NCI-H82 treated with DMSO at 0.1 percent for 48 hours (cell line): ENCODE data around the gene CHRND.

Experiments used
- DNase-seq: peaks from one replicate; lab custom pipeline; 2025; ENCODE audit not compliant: unreplicated experiment; lab: John Stamatoyannopoulos, UW

The CHRND gene

DNA sequence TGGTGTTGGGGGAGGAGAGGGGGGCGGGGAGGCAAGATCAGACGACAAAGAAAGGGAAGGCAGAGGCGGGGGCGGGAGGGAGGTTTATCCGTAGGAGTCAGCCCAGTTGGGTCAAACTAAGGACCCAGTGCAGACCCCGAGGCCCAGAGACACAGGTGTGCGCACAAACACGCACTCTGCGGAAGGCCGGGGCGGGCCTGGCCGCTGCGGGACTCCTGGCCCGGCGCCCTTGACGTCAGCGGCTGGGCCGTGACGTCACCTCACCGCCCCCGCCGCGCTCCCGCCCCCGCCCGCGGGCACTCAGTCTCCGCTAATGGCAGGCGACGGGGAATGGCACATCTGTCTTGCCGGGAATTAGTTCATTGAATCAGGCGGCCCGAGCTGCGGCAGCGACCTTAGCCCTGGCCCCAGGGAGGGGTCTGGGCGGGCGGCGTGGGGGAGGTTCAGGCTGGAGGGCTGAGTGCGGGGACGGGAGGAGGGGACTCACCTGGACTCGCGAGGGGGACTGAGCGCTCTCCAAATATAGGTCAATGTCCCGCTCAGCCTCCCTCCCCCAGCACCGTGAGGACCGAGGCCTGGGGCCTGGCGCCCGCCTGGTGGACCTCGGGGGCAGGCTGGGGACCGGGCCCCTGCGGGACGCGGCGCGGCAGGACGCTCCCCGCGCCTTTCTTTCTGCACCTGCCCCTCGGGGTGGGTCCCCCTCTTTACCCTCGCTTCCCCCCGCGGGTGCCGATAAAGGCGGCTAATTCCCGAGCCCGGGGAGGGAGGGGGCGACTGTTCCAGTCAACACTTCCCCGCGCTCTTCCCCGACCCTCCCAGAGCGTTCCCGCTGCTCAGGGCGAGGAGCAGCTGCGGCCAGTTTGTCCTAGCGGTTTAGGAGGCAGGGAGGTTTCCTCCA, 22.8 kb upstream of the CHRND start:
- DNase-seq, result peak; percentile 60

DNA sequence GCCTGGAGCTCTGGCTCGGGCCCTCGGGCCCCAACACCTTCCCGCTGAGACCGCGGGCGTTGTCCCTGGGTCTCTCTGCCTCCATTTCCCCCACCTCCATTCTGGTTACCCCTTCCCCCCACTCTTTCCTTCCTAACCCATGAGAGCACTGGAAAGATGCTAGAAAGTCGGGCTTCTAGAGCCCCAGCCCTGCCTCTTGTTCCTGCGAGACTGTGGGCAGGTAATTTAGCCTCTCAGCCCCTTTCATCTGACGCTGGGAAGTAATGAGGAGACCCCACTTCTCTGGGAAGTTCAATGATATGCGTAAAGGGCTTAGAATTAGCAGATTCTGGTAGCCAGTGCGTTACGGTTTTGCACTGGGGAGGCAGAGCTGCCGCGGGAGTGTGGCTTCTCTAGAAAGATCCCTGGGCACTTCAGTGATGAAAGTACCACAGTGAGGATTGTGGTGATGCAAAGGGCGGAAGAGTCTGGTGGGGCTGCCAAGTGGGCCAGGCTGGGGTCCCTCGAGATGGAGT, 22.1 kb upstream of the CHRND start:
- DNase-seq, result no peak

DNA sequence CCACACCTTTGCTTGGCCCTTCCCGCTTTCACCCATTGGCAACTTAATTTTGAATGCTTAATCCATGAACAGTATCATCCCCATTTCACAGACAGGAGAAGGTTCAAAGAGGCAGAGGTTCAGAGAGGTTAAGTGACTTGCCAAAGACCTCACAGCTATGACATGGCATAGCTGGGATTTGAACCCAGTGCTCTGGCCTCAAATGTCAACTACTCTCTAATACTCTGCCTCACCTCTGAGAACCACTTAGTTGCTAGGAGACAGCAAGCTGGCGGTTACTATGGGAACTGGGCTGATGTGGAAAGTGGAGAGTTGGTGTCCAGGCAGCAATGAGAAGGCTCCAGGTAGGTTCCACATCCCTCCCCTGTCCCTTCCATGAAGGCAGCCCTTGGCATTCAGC, 21.5 kb upstream of the CHRND start:
- DNase-seq, result no peak

DNA sequence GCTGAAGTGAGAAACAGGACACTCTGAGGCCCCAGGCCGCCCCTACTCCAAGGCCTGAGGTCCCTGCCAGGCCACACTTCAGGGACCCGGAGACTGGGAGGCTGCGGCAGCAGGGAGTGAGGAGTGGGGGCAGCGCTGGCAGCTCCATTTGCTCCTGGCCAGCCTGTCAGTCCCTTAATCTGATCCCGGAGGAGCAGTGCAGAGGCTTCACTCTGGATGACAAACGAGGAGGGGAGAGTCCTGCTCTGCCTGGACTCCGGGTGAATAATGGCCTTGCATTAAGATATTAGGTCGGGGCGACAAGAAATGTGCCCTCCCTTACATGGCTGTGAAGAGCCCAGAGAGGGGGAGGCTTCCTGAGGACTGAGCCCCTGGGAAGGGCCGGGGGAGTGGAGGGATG, 20.1 kb upstream of the CHRND start:
- DNase-seq, result peak; percentile 63

DNA sequence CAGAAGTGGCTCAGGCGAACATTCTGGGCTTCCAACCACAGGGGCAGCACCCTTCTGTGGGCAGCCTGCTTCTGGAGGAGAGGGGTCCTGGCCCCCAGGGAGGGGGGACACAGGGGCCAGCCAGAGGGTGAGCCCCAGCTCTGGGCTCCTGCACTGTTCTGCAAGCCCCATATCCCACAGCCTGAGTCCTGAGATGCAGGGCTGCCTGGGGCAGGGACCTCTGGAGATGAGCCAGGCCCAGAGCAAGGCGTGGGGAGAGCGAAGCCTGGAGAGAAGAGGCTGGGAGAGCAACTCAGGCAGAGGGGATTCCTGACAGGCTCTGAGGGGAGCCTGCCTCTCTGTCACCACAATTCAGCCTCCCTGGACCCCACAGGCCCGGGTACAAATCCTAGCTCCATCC, 19.3 kb upstream of the CHRND start:
- DNase-seq, result no peak

DNA sequence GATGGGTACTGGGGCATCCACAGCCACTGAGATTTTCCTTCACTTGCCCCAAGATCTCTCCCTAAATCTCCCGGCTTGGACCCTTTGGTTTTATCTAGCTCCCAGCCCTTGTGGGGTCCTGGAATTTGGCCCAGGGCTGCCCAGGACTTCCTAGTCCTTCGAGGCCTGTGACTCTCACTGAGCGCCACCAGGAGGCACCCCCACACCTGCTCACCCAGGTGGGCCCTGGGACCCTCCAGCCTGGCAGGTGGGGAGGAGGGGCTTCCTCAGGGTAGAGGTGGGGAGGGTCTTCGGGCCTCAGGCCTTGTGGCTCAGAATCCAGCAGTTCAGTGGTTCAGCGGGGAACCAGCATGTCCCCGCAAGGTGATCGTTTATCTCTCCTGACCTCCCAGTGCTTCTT, 17.7 kb upstream of the CHRND start:
- DNase-seq, result no peak

DNA sequence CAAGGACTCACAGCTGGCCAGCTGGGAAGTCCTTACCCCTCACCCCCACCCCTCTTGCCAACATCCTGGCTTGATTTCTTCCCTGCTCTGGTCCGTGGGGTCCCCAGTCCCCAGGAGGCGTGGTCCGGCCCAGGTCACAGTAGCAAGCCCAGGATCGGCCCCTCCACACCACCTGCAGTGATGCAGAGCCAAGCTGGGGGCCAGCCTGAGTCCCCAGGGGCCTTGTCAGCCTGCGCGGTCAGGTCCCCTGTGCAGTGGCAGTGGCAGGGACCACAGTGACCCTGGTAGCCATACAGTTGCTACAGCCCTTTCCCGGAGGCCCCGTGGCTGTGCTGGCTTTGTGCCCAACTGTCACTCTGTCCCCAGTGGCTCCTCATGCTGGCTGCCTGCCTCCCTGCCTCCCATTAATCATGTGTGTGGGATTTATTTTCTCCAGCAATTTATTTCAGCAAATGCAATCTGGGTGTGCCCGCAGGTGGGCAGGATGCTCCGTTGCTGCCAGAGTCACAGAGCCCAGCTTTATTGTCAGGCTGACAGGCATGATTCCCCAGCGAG, 14.5 kb upstream of the CHRND start:
- DNase-seq, result peak; percentile 33

DNA sequence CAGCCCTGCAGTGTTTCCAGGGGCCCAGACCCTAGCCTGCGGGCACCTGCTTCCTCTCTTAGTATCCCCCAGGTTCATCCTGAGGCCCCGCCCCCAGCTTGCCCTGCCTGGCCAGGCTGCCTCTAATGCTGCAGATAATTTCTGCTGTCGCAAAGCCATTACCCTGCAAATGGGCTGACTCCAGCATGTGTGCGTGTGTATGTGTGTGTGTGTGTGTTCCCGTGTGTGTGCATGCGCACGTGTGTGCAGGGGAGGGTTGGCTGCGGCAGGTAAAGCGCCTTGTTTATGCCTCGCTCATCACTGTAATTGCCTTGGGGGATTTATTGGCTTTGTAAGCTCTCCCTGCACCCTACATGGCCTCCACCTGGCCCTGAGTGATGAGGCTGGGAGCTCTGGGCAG, 13.4 kb upstream of the CHRND start:
- DNase-seq, result peak; percentile 88

DNA sequence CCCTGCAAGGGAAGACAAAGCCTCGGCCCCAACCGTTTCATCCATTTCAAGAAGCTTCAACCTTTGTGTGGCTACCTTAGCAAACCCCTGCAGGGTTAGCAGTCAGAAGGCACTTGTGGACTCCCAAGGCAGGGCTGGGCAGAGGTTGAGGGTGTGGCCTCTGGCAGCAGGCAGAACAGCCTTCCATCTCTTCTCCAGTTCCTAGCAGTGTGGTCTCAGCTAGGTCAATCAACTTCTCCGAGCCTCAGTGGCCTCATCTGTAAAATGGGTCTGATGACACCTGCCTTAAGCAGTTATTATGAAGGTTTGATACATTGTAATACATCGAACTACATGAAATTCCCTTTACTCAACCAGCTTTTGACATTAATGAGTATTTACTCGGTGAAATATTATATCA, 12.6 kb upstream of the CHRND start:
- DNase-seq, result no peak

DNA sequence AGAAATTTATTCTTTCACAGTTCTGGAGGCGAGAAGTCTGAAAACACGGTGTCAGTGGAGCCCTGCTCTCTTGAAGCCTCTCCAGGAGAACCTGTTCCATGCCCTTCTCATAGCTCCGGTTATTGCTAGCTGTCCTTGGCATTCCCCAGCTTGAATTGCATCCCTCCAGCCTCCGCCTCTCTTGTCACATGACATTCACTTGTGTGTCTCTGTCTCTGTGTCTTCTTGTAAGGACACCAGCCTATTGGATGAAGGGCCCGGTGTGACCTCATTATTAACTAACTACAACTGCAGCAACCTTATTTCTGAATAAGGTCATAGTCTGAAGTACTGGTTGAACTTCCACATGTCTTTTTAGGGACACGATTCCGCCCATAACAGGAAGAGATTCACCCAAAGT, 10.3 kb upstream of the CHRND start:
- no peak for DNase-seq

DNA sequence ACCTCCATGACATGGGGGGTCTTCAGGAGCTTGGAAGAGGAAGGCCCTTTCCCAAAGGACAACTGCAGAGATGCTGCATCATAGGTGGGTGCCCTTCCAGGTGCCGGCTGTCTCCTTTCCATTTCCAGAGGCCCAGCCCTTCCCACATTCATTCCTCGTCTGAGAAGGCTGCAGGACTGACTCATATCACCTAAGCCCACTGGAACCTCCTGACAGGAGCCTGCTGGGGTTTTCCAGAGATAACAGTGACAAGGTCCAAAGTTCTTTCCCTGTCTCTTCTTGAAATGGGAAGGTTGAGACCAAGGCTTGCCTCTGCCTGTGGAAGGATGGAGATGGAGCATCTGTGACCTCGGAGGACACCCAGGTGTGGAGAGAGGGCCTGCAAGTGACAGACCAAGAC, 9.4 kb upstream of the CHRND start:
- DNase-seq, result no peak

DNA sequence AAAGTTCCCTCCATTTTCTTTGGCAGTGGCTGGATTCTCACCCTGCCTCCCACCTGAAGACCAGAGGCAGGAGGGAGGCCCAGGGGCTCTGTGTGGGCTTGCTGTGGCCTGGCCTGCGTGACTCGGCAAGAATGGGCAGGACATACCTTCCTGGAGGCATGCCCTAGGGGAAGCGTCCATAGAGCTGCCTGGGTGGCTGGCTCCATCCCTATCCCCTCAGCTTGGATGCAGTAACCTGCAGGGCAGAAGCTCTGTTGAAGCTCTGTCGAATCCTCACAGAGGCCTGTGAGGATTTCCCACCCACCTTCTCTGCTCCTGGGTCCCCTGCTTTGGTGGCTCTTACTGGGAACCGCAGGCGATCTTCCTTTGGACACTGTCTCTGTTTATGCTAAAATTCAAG, 7.1 kb upstream of the CHRND start:
- DNase-seq, result no peak

DNA sequence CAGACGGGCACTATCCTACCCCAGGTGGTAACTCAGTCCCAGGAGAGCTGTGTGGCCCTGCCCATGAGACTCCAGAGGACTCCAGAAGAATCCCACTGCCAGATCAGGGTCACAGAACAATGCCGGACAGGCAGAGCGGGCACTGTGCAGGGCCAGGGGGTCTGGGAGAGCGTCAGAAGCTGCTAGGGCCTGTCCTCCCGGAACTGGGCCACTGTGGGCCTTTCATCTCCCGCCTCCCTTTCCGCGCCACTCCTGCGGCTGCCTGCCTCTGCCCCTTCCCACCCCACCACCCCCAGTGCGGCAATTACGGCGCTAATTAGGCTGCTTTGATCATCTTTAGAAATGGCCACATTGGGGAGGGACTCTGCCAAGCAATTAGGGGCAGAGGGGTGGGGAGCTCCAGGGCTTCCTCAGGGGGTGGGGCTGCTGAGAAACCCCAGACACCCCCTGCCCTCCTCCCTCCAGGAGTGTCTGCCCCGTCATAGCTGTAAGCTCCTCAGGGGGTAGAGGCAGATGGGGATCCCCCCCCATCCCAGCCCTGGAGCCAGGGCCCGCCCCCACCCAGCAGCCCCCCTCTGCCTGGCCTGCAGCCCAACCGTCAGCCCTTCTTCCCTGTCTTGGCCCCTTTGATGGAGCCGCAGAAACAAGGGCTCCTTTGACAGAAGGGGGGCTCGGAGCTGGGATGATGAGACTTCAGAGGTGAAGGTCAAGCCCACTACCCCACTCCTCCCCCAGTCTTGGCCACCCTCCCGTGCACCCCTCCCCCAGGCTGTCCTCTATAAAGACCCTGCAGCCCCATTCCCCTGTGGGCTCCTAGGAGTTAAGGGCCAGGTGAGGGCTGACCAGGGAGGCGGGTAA, 6.2 kb upstream of the CHRND start, which contains the start of gene PRSS56:
Gene PRSS56 (plus strand): TSS at position 808 of the 858 bp plus-strand sequence. CDS start 211 bp downstream, outside the sequence.
- no peak for DNase-seq

DNA sequence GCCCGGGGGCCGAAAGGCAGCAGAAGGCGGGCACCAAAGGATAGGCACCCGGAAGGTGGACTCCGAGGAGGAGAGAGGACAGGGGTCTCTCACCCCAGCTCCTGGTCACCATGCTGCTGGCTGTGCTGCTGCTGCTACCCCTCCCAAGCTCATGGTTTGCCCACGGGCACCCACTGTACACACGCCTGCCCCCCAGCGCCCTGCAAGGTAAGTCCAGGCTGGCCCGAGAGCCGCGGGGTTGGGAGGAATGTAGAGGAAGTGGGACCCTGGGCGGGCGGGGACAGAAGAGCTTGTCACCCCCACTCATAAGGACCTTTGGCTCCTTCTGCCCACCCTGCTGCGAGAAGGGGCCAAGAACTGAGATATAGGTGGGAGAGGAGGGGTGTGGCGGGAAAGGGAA, 5.5 kb upstream of the CHRND start:
- DNase-seq, result no peak

DNA sequence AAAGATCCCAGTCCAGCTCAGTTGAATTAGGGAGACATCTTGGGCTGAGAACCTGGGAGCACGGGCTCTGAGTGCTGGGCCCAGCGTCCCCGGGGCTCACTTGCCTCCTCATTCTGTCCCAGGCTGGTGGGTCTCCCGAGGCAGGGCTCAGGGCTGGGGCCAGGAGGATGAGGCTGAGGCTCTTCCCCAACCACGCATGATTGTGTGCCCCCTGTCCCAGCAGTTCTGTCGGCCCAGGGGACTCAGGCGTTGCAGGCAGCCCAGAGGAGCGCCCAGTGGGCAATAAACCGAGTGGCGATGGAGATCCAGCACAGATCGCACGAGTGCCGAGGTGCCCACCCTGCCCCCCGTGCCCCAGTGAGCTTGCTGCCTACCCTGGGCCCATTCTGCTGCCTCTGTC, 4.9 kb upstream of the CHRND start:
- DNase-seq, result no peak

DNA sequence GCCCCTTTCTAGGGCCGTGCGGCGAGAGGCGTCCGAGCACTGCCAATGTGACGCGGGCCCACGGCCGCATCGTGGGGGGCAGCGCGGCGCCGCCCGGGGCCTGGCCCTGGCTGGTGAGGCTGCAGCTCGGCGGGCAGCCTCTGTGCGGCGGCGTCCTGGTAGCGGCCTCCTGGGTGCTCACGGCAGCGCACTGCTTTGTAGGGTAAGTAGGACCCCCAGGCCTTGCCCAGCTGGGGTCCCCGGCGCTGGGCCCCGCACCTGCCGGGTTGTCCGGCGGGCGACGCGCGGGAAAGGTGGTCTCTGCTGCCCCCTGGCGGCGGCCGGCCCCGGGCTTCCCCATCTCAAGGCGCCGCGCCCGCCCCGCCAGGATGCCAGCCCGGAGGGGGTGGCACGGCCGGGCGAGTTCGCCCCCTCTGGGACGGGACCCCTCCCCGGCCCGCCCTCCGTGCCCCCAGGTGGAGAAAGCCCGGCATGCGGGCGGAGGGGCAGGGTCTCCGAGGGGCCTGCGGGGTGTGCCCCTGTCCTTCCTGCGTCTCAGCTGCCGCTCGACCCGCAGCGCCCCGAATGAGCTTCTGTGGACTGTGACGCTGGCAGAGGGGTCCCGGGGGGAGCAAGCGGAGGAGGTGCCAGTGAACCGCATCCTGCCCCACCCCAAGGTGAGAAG, 3.9 kb upstream of the CHRND start:
- no peak for DNase-seq

DNA sequence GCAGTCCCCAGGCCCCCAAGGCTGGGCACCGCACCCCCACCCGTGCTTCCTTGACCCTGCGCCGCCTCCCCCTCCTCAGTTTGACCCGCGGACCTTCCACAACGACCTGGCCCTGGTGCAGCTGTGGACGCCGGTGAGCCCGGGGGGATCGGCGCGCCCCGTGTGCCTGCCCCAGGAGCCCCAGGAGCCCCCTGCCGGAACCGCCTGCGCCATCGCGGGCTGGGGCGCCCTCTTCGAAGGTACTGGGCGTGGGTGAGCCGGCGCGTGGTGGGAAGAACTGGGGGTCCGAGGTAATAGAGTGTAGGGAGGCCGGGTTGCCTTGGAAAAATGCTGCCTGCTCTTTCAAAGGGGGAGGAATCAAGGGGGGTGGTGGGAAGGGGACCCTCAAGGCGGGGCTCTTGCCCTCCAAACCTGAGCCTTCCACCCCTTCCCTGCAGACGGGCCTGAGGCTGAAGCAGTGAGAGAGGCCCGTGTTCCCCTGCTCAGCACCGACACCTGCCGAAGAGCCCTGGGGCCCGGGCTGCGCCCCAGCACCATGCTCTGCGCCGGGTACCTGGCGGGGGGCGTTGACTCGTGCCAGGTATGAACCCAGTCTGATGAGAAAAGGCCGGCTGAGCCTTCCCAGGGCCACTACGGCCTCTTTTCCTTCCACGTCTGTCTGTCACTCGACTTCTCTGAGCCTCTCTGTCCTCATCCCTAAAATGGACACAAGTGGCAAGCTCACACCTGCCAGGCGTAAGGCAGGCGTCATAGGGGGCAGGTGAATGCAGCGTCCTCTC, 3.1 kb upstream of the CHRND start:
- DNase-seq, result no peak

DNA sequence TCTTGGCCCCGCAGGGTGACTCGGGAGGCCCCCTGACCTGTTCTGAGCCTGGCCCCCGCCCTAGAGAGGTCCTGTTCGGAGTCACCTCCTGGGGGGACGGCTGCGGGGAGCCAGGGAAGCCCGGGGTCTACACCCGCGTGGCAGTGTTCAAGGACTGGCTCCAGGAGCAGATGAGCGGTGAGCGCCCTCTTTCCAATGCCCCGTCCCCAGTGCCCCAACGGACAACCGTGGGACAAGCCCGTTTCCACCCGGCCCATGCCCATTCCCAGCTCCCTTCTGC, 2.6 kb upstream of the CHRND start:
- DNase-seq, result no peak

DNA sequence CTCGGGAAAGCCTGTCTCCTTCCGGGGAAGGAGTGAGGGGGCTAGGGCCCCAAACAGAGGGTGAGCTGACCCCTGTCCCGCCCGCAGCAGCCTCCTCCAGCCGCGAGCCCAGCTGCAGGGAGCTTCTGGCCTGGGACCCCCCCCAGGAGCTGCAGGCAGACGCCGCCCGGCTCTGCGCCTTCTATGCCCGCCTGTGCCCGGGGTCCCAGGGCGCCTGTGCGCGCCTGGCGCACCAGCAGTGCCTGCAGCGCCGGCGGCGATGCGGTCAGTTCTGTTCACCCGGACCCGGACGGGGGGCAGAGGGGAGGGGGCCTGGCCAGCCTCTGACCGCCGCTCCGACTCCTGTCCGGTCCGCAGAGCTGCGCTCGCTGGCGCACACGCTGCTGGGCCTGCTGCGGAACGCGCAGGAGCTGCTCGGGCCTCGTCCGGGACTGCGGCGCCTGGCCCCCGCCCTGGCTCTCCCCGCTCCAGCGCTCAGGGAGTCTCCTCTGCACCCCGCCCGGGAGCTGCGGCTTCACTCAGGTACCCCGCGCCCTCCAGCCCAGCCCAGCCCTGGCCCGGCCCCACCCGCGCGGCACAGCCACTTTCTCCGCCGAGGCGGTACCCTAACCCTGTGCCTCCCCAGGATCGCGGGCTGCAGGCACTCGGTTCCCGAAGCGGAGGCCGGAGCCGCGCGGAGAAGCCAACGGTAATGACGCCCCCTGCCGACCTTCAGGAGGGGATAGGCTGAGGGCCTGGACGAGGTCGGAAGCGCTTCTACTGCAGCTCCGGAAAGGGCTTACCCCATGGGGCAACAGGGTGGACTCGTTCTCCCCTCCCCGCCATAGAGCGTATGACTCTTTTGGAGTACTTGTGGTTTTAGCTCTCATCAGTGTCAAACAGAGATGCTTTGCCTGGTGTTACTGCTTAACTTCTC, 2.0 kb upstream of the CHRND start:
- DNase-seq, result no peak
